ENCODE results near the gene PKP3.

The PKP3 gene

DNA sequence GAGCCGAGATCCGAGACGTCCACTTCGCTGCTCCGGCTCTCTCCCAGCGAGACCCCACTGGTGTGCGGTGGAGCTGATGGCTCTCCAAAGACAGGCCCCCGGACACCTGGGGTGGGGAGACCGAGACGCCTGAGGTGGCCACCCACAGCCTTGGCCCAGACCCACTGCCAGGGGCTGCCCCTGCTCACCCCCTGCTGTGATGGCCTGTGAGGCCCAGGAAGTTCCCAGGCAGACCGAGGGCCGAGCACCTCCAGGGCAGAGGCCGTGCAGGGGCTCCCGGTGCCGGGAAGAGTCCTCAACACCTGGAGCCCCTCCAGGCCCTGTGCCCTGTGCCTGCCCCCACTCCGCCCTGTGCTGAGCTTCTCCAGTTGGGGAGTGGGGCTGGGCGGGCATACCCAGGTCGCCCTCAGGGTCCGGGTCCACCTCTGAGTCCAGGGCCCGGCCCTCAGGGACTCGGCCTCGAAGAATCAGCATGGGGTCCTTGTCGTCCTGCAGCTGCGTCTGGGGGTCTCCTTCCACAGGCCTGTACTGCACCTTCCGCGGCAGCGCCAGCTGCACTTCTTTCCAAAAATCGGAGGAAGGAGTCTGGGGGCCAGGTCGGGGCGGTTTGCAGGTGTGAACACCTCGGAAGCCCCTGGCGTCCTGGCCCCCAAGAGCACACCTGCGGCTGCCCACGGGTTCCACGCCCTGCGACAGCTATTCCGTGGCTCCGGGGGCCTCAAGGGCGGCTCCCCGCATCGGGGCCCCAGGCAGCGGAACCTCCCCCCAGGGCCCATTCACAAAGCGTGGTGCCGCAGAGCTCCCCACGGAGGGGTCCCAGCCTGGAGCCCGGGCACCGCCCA is 12.2 kb downstream of the PKP3 start:
- no peak for DNase-seq (ENCODE audit: low read depth)
- TF ChIP-seq CTCF (IDR thresholded peaks at IDR 0.05; ENCODE audit: insufficient read depth, low read depth, low read length, missing control alignments): no peak
- peak overlapping the region; percentile 62 for H3K4me3 ChIP-seq (ENCODE audit: low read depth, low read length)

DNA sequence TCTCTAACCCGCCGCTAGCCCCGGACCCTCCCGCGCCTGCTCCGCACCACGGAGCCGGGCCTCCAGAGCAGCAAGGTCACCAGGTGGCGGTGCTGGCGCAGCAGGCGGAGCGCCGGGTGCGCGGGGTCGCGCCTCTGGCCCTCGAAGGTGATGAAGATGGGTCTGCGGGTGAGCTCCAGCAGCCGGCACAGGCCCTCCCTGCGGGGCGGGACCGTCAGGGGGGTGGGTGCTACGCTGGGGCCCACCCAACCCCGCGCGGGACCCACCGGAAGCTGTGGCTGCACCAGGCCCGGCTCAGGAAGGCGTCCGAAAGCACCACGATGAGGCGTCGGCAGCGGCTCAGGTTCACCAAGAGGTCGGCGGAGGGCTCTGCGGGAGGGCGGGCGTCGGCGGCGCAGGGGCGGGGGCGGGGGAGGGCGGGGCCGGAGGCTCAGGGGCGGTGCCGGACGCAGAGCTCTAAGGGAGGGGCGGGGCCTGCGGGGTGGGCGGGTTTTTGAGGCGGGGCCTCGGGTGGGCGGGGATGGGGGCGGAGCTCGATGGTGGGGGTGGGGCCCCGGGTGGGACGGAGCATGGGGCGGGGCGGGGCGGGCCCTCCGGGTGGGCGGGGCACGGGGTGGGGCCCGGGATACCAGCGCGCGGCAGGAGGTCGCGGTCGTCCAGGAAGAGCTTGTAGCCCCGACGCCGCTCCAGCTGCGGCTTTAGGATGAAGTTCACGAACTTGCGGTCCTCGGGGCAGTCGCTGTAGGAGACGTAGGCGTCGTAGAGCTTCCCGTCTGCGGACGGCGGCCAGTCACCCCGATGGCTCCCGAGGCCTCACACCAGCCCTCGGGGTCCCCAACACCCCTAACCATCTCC is 13.0 kb downstream of the PKP3 start:
- TF ChIP-seq CTCF (IDR thresholded peaks at IDR 0.05; ENCODE audit: insufficient read depth, low read depth, low read length, missing control alignments): peak; percentile 25
- H3K4me3 ChIP-seq (ENCODE audit: low read depth, low read length): peak overlapping the region; percentile 62
- peak; percentile 97 for DNase-seq (ENCODE audit: low read depth)

GRCh38 chr11:407651-408123 is 13.7 kb downstream of the PKP3 start:
- H3K4me3 ChIP-seq (ENCODE audit: low read depth, low read length): no peak overlapping the region
- DNase-seq (ENCODE audit: low read depth): no peak
- TF ChIP-seq CTCF (IDR thresholded peaks at IDR 0.05; ENCODE audit: insufficient read depth, low read depth, low read length, missing control alignments): no peak

- DNase-seq (ENCODE audit: low read depth): no peak
- no peak for TF ChIP-seq CTCF (IDR thresholded peaks at IDR 0.05; ENCODE audit: insufficient read depth, low read depth, low read length, missing control alignments)
Measured at GRCh38 chr11:408154-409007, 14.4 kb downstream of the PKP3 start.

DNA sequence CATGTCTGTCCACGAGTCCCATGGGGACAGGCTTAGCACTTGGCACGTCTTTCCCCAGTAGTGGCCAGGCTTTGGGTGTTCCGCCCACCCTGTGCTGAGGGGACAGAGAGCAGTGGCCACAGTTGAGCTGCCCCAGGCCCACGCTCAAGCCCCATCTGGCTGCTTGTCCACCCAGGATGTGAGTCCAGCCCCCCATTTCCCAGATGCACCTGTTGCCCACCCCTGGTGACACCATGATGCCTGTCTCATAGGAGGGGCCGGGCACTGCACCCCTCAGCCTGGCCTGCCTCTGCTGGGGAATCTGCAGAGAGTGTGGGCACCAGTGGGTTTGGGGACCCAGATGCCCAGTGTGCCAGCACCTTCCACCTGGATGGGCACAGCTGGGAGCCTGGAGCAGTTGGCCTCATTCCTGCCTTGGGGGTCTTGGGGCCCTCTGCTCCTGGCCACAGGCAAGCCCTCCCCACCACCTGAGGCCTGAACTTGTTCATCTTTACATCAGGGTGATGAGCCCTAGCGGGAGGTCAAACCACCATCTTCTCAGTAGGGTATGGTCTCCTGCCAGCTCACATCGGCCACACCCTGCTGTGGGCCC is 15.1 kb downstream of the PKP3 start:
- H3K4me3 ChIP-seq (ENCODE audit: low read depth, low read length): no peak overlapping the region
- no peak for TF ChIP-seq CTCF (IDR thresholded peaks at IDR 0.05; ENCODE audit: insufficient read depth, low read depth, low read length, missing control alignments)
- no peak for DNase-seq (ENCODE audit: low read depth)

More at GRCh38 chr11:408154-409007, 14.4 kb downstream of the PKP3 start:
- H3K4me3 ChIP-seq (ENCODE audit: low read depth, low read length): no peak overlapping the region

Data from GM12865 (cell line).